IMR-90 (cell line): Measurements from ENCODE around the gene GPR21. TPM values are rescaled to one million over a fixed set of nuclear protein-coding genes. Genes with fewer than 3 reads are reported as not detected.

Experiments
- ATAC-seq: fragments of 200-7000 bp; cut with Tn5 transposase; 2 replicates; pipeline ENCODE4 v1.9.1; 2020; ENCODE audit warnings: low read depth, mild to moderate bottlenecking, moderate library complexity
- BruUV-seq: library from RNA; stranded (reverse); fragments of 400-500 nt; replicated peaks from 2 replicates; lab custom pipeline; 2021; lab: Mats Ljungman, UMichigan
- CTCF ChIA-PET: fragments of 300-600 bp; formaldehyde crosslinking; extraction: SDS; loops from one replicate; lab custom pipeline; 2021; ENCODE audit warnings: antibody characterized with exemption; lab: Yijun Ruan, JAX
- POLR2A ChIA-PET: fragments of 300-600 bp; sonication (Branson Sonifier 250); formaldehyde crosslinking; loops from one replicate; lab custom pipeline; 2022; ENCODE audit warnings: antibody characterized with exemption; ENCODE audit not compliant: unreplicated experiment; lab: Charles Lee
- DNase-seq: peaks from one replicate; pipeline ENCODE4 v3.0.0; 2013
- H2AFZ ChIP-seq: replicated peaks from 2 replicates; pipeline ENCODE3; 2013; ENCODE audit warnings: low read length, mild to moderate bottlenecking; ENCODE audit not compliant: poor library complexity
- H2AK5ac ChIP-seq: 2 replicates; pipeline ENCODE4 v1.6.1; 2013; ENCODE audit warnings: low read depth, low read length, inconsistent platforms
- H2AK9ac ChIP-seq: replicated peaks from 2 replicates; pipeline ENCODE3; 2013; ENCODE audit warnings: mild to moderate bottlenecking, low read depth, low read length, moderate library complexity; ENCODE audit not compliant: poor library complexity
- H2BK120ac ChIP-seq: 2 replicates; pipeline ENCODE4 v1.6.1; 2013; ENCODE audit warnings: low read depth, low read length, inconsistent platforms
- H2BK15ac ChIP-seq: 3 replicates; pipeline ENCODE4 v1.6.1; 2013; ENCODE audit warnings: low read depth, low read length, inconsistent platforms
- H2BK20ac ChIP-seq: 2 replicates; pipeline ENCODE4 v1.6.1; 2013; ENCODE audit warnings: low read depth, mild to moderate bottlenecking, inconsistent platforms, low read length, moderate library complexity
- H2BK5ac ChIP-seq: 2 replicates; pipeline ENCODE4 v1.6.1; 2013; ENCODE audit warnings: mild to moderate bottlenecking, low read depth, low read length, inconsistent platforms; ENCODE audit not compliant: poor library complexity, severe bottlenecking
- H3K14ac ChIP-seq: replicated peaks from 2 replicates; pipeline ENCODE4 v1.6.1; 2013; ENCODE audit warnings: low read depth, low read length, inconsistent platforms
- H3K18ac ChIP-seq: 2 replicates; pipeline ENCODE4 v1.6.1; 2013; ENCODE audit warnings: low read depth, low read length, control low read depth
- H3K23ac ChIP-seq: 2 replicates; pipeline ENCODE4 v1.6.1; 2013; ENCODE audit warnings: low read depth, low read length, inconsistent platforms
- H3K27ac ChIP-seq: 2 replicates; pipeline ENCODE4 v1.5.1; 2013; ENCODE audit warnings: mild to moderate bottlenecking, control low read depth, low read length; ENCODE audit not compliant: insufficient read depth
- H3K27me3 ChIP-seq: 2 replicates; pipeline ENCODE4 v1.6.1; 2013; ENCODE audit warnings: low read length; ENCODE audit not compliant: control insufficient read depth, insufficient read depth
- H3K36me3 ChIP-seq: 2 replicates; pipeline ENCODE4 v1.6.1; 2013; ENCODE audit warnings: low read length, mixed read lengths; ENCODE audit not compliant: control insufficient read depth, insufficient read depth
- H3K4ac ChIP-seq: 2 replicates; pipeline ENCODE4 v1.6.1; 2013; ENCODE audit warnings: low read depth, low read length, inconsistent platforms
- H3K4me1 ChIP-seq: 2 replicates; pipeline ENCODE4 v1.6.1; 2013; ENCODE audit warnings: low read length, mixed read lengths; ENCODE audit not compliant: control insufficient read depth, insufficient read depth
- H3K4me2 ChIP-seq: 2 replicates; pipeline ENCODE4 v1.6.1; 2013; ENCODE audit warnings: low read depth, mild to moderate bottlenecking, control low read depth, low read length, moderate library complexity
- H3K4me3 ChIP-seq: 2 replicates; pipeline ENCODE4 v1.5.1; 2013; ENCODE audit warnings: low read depth, mild to moderate bottlenecking, control low read depth, low read length, moderate library complexity; ENCODE audit not compliant: insufficient read depth
- H3K56ac ChIP-seq: 2 replicates; pipeline ENCODE4 v1.6.1; 2013; ENCODE audit warnings: low read length, inconsistent platforms; ENCODE audit not compliant: insufficient read depth; ENCODE audit errors: extremely low read depth
- H3K79me1 ChIP-seq, 2 experiments: 2 replicates each; pipeline ENCODE4 v1.6.1; 2013; ENCODE audit warnings: low read length in 2 of 2, inconsistent platforms in 1 of 2, low read depth in 1 of 2
- H3K9ac ChIP-seq: 2 replicates; pipeline ENCODE4 v1.6.1; 2013; ENCODE audit warnings: low read depth, low read length, control low read depth
- H3K9me1 ChIP-seq: 2 replicates; pipeline ENCODE4 v1.6.1; 2013; ENCODE audit warnings: low read length, inconsistent platforms; ENCODE audit not compliant: insufficient read depth
- H3K9me3 ChIP-seq: 2 replicates; pipeline ENCODE4 v1.6.1; 2013; ENCODE audit warnings: low read length; ENCODE audit not compliant: control insufficient read depth, insufficient read depth
- H4K20me1 ChIP-seq: 2 replicates; pipeline ENCODE4 v1.6.1; 2013; ENCODE audit warnings: low read length, inconsistent platforms; ENCODE audit not compliant: insufficient read depth
- H4K5ac ChIP-seq: 2 replicates; pipeline ENCODE4 v1.6.1; 2013; ENCODE audit warnings: mild to moderate bottlenecking, low read depth, low read length, control low read depth
- H4K8ac ChIP-seq, 2 experiments: 2 replicates each; pipeline ENCODE4 v1.6.1; 2013; ENCODE audit warnings: low read depth in 2 of 2, low read length in 2 of 2, control low read depth in 1 of 2, inconsistent platforms in 1 of 2
- H4K91ac ChIP-seq: 2 replicates; pipeline ENCODE4 v1.6.1; 2013; ENCODE audit warnings: low read depth, low read length, inconsistent platforms; ENCODE audit not compliant: insufficient read depth
- BHLHE40 ChIP-seq: fragments of 150-350 bp; IDR thresholded peaks from 2 replicates; pipeline ENCODE4 v1.6.1; 2016; ENCODE audit warnings: mild to moderate bottlenecking, low read depth, low read length
- CEBPB ChIP-seq: IDR thresholded peaks from 2 replicates; pipeline ENCODE4 v1.6.1; 2012; ENCODE audit warnings: low read depth, low read length, improper control_type of control experiment
- CHD1 ChIP-seq: IDR thresholded peaks from 2 replicates; pipeline ENCODE4 v1.6.1; 2012; ENCODE audit warnings: low read depth, low read length, improper control_type of control experiment
- CTCF ChIP-seq: conservative IDR thresholded peaks from 2 replicates; pipeline ENCODE4 v1.5.1; 2012; ENCODE audit warnings: mild to moderate bottlenecking, low read depth, low read length, improper control_type of control experiment
- ELK1 ChIP-seq: fragments of 150-350 bp; IDR thresholded peaks from 2 replicates; pipeline ENCODE4 v1.6.1; 2016; ENCODE audit warnings: low read depth, mild to moderate bottlenecking, low read length, moderate library complexity, borderline replicate concordance
- FOS ChIP-seq: fragments of 150-350 bp; IDR thresholded peaks from 2 replicates; pipeline ENCODE4 v1.6.1; 2016; ENCODE audit warnings: low read depth, low read length
- MAFK ChIP-seq: IDR thresholded peaks from 2 replicates; pipeline ENCODE4 v1.6.1; 2012; ENCODE audit warnings: low read depth, low read length, improper control_type of control experiment
- MAZ ChIP-seq: IDR thresholded peaks from 2 replicates; pipeline ENCODE4 v1.6.1; 2012; ENCODE audit warnings: low read depth, mild to moderate bottlenecking, low read length, improper control_type of control experiment, moderate library complexity, borderline replicate concordance
- MXI1 ChIP-seq: IDR thresholded peaks from 2 replicates; pipeline ENCODE4 v1.6.1; 2012; ENCODE audit warnings: low read depth, mild to moderate bottlenecking, low read length, moderate library complexity, borderline replicate concordance
- NFE2L2 ChIP-seq: fragments of 150-350 bp; IDR thresholded peaks from 2 replicates; pipeline ENCODE4 v1.6.1; 2016; ENCODE audit warnings: low read depth, mild to moderate bottlenecking, low read length
- POLR2A ChIP-seq: IDR thresholded peaks from 2 replicates; pipeline ENCODE4 v1.6.1; 2012; ENCODE audit warnings: mild to moderate bottlenecking, low read depth, low read length
- RAD21 ChIP-seq: IDR thresholded peaks from 2 replicates; pipeline ENCODE4 v1.6.1; 2012; ENCODE audit warnings: low read length, improper control_type of control experiment
- RCOR1 ChIP-seq: IDR thresholded peaks from 2 replicates; pipeline ENCODE4 v1.6.1; 2012; ENCODE audit warnings: mild to moderate bottlenecking, low read length, improper control_type of control experiment; ENCODE audit not compliant: insufficient replicate concordance
- RFX5 ChIP-seq: IDR thresholded peaks from 2 replicates; pipeline ENCODE4 v1.8.0; 2012; ENCODE audit warnings: low read depth, mild to moderate bottlenecking, low read length, moderate library complexity
- SMC3 ChIP-seq: fragments of 150-350 bp; IDR thresholded peaks from 2 replicates; pipeline ENCODE4 v1.6.1; 2016; ENCODE audit warnings: low read depth, mild to moderate bottlenecking, antibody characterized with exemption, low read length, moderate library complexity
- USF2 ChIP-seq: fragments of 150-350 bp; IDR thresholded peaks from 2 replicates; pipeline ENCODE4 v1.6.1; 2017; ENCODE audit warnings: mild to moderate bottlenecking, antibody characterized with exemption, low read length, low read depth
- WGBS, 2 experiments: methylation state at CpG; one replicate each; pipeline versions ENCODE4 v1.1.5 to v1.1.7; 2013; ENCODE audit warnings: missing lambda C conversion rate in 2 of 2; ENCODE audit not compliant: insufficient read length in 1 of 2; ENCODE audit errors: extremely low coverage in 2 of 2; 5-methylcytosine and 5-hydroxymethylcytosine counted together
- dilution Hi-C: fragments of 300-500 bp; cut with HindIII; formaldehyde crosslinking; loops from one replicate; pipeline ENCODE4 v1.14.3; 2018; ENCODE audit warnings: low sequenced_read_pairs; ENCODE audit not compliant: unreplicated experiment
- in situ Hi-C: fragments of 300-500 bp; cut with MboI; formaldehyde crosslinking; loops from 3 replicates; pipeline ENCODE4 v1.14.3; 2019; ENCODE audit warnings: low sequenced_read_pairs, inconsistent platforms, mixed read lengths
- intact Hi-C: fragments of 100-400 bp; cut with micrococcal nuclease; formaldehyde crosslinking; loops from 2 replicates; pipeline ENCODE4 v1.10.0; 2022
- polyA plus RNA-seq, 3 experiments: library from polyadenylated mRNA; depleted of rRNA; stranded (reverse); fragments of >200 nt; gene quantifications; 2 replicates each; pipeline ENCODE4 v1.2.3, GENCODE V29; 2012; ENCODE audit warnings: low replicate concordance in 1 of 3
- total RNA-seq: library from RNA; depleted of rRNA; stranded (reverse); fragments of >200 nt; gene quantifications from 2 replicates; pipeline ENCODE4 v1.2.3, GENCODE V29; 2012

Gene GPR21
- total and polyA plus RNA-seq, 2 of the 4 experiments (the other 2 are of a cell fraction), result 0.90 TPM; not detected in 1

- Histone ChIP-seq H4K8ac (no peak overlapping the region), H3K36me3 (peaks cover 23% of the 10 kb centered on the region), H3K9me3 (no peaks in the 10 kb centered on the region), H3K9ac (no peak overlapping the region), H3K56ac (no peak overlapping the region), H2BK120ac (no peak overlapping the region), H4K5ac (no peak overlapping the region), H3K18ac (no peak overlapping the region), H3K27me3 (no peaks in the 10 kb centered on the region), H3K79me1 (peaks cover 0 to 4% of the 10 kb centered on the region in 2 experiments; a peak in 3 of 4 replicates), H3K4me1 (no peaks in the 10 kb centered on the region; the same call in 1 of the 2 replicates), H4K20me1 (no peaks in the 10 kb centered on the region), H2BK20ac (no peak overlapping the region), H2BK15ac (no peak overlapping the region), H2AK9ac (no peak overlapping the region), H3K4me3 (no peak overlapping the region), H3K4ac (no peak overlapping the region), H3K14ac (peak overlapping the region; percentile 19; the same call in 1 of the 2 replicates), H4K91ac (no peak overlapping the region), H3K23ac (no peak overlapping the region), H2BK5ac (no peak overlapping the region), H2AK5ac (no peak overlapping the region), H3K9me1 (peaks cover 5% of the 10 kb centered on the region; the same call in 1 of the 2 replicates), H3K27ac (no peak overlapping the region), H2AFZ (no peak overlapping the region), H3K4me2 (no peak overlapping the region)
- ChIA-PET CTCF (interaction anchor here (1.0 kb wide), 2 partner anchors 141 to 265 kb away, joined by 3 read pairs; no protein-coding TSS in a partner anchor), POLR2A (no interaction called here)
- intact Hi-C loops, result no loop called here
- in situ Hi-C loops, result loop anchor here (5.0 kb wide), 1 partner anchor 269 kb away; no protein-coding TSS in a partner anchor
- BruUV-seq, result no TSS peak
- DNase-seq (no peak), ATAC-seq (no peak; the same call in 1 of the 2 replicates)
- WGBS, 2 experiments, result 100% methylated on average over 1 of the region's 6 CpGs; no CpG with 5 or more reads in 1 of the 2 experiments
- TF ChIP-seq MAFK (no peak), FOS (no peak), RCOR1 (no peak), USF2 (no peak), CHD1 (no peak), BHLHE40 (no peak), NFE2L2 (no peak), RAD21 (no peak), POLR2A (no peak), RFX5 (no peak), MAZ (no peak), MXI1 (no peak), CEBPB (no peak), SMC3 (no peak), CTCF (no peak), ELK1 (no peak)
- dilution Hi-C loops, result no loop called here
These were observed 50.2 kb downstream of the GPR21 start for GRCh38 chr9:123083680-123084079.
